Thyroid gland (tissue), 4 donors: ENCODE data around the gene CBFA2T2.

Experiments
- POLR2A ChIP-seq, 2 donors: fragments of 450-650 bp; IDR thresholded peaks; one replicate each; pipeline ENCODE4 v1.6.1; 2017; ENCODE audit warnings: antibody characterized with exemption in 2 of 2, mild to moderate bottlenecking in 2 of 2, moderate library complexity in 1 of 2
- TF ChIP-seq, protein P1 (sequence below), 6 experiments: fragments of 200-600 bp in 3 of 6; fragments of 450-650 bp in 3 of 6; sonication (generic) in 3 of 6; IDR thresholded peaks; one replicate each; pipeline ENCODE4 v1.5.1; 2016 to 2019; ENCODE audit warnings: antibody characterized with exemption in 6 of 6, mild to moderate bottlenecking in 2 of 6, inconsistent platforms in 1 of 6, moderate library complexity in 1 of 6

DNA sequence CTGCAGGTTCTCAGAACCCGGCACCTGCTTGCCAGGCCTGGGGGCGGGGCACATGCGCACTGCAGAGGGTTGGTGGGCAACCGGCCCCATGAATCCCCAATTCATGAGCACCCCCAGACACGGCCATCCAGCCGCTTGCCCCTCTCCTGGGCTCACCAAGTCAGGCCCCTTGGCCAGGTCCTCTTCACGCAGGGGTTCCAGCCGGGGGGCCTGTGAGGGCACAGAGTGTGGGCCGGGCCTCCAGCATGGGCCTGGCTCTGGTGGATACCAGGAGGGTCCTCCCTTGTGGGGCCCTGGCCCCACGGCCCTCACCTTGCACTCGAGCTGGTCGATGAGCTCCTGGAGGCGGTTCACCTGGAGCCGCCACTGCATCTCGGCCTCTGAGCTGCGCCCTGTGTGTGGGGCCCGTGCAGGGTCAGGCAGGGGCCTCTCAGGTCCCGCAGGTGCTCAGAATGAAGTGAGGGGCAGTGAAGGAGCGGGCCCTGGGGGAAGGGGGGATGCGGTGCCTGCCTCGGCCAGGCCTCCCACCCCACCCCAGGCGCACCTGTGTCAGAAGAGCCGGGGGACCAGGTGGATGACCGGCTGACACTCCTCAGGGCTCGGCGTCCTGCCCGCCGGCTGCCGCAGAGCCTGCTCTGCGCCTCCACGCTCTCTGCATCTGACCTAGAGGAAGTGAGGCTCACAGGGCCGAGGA lies 169.6 kb downstream of the CBFA2T2 start:
- TF ChIP-seq, protein P1, sequence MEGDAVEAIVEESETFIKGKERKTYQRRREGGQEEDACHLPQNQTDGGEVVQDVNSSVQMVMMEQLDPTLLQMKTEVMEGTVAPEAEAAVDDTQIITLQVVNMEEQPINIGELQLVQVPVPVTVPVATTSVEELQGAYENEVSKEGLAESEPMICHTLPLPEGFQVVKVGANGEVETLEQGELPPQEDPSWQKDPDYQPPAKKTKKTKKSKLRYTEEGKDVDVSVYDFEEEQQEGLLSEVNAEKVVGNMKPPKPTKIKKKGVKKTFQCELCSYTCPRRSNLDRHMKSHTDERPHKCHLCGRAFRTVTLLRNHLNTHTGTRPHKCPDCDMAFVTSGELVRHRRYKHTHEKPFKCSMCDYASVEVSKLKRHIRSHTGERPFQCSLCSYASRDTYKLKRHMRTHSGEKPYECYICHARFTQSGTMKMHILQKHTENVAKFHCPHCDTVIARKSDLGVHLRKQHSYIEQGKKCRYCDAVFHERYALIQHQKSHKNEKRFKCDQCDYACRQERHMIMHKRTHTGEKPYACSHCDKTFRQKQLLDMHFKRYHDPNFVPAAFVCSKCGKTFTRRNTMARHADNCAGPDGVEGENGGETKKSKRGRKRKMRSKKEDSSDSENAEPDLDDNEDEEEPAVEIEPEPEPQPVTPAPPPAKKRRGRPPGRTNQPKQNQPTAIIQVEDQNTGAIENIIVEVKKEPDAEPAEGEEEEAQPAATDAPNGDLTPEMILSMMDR (IDR thresholded peaks at IDR 0.05) = no peak
- no peak for TF ChIP-seq POLR2A (IDR thresholded peaks at IDR 0.05)
